ENCODE measurements around the gene GABRD.
A peak's percentile ranks its signal among the peaks of the same experiment; 100 is the strongest.

GABRD gene

GRCh38 chr1:2041305-2041704 is 22.2 kb downstream of the GABRD start:
- DNase-seq: no peak

GRCh38 chr1:2041887-2042286 is 22.7 kb downstream of the GABRD start:
- no peak for DNase-seq

GRCh38 chr1:2042830-2043773 is 24.0 kb downstream of the GABRD start:
- no peak for DNase-seq

GRCh38 chr1:2043886-2044285 is 24.7 kb downstream of the GABRD start:
- DNase-seq: no peak

- peak; percentile 32 for DNase-seq
Observed at GRCh38 chr1:2044510-2045319, 25.6 kb downstream of the GABRD start.

- DNase-seq: no peak
Observed at GRCh38 chr1:2045468-2046173, 26.5 kb downstream of the GABRD start.

GRCh38 chr1:2046174-2046917 is 27.2 kb downstream of the GABRD start:
- peak; percentile 29 for DNase-seq

GRCh38 chr1:2046953-2047748 is 28.0 kb downstream of the GABRD start:
- DNase-seq: no peak

- no peak for DNase-seq
Observed at GRCh38 chr1:2047749-2048729, 28.9 kb downstream of the GABRD start.

GRCh38 chr1:2049225-2049717 is 30.1 kb downstream of the GABRD start:
- no peak for DNase-seq

GRCh38 chr1:2049718-2050431 is 30.7 kb downstream of the GABRD start, which contains the start of gene PRKCZ:
Gene PRKCZ, plus strand, starts transcription at chr1:2050411. Its CDS starts 220 bp downstream, at chr1:2050631.
- peak; percentile 31 for DNase-seq

- DNase-seq: no peak
Observed at GRCh38 chr1:2050461-2050792, 31.3 kb downstream of the GABRD start.

GRCh38 chr1:2050793-2051682 is 31.9 kb downstream of the GABRD start:
- no peak for DNase-seq

- DNase-seq: no peak
Observed at GRCh38 chr1:2052054-2052679, 33.0 kb downstream of the GABRD start.

GRCh38 chr1:2052756-2053155 is 33.6 kb downstream of the GABRD start:
- DNase-seq: no peak

GRCh38 chr1:2053217-2053616 is 34.1 kb downstream of the GABRD start:
- DNase-seq: no peak

- DNase-seq: no peak
Observed at GRCh38 chr1:2053784-2054376, 34.7 kb downstream of the GABRD start.
